H1 (cell line): Measurements from ENCODE around the gene SKAP1. TPM values are rescaled to one million over a fixed set of nuclear protein-coding genes. Genes with fewer than 3 reads are reported as not detected.

Source experiments
- BRCA1 ChIP-seq: IDR thresholded peaks from 2 replicates; pipeline ENCODE4 v1.6.1; 2012; ENCODE audit warnings: low read depth, low read length, improper control_type of control experiment
- CEBPB ChIP-seq: IDR thresholded peaks from 2 replicates; pipeline ENCODE4 v1.6.1; 2012; ENCODE audit warnings: low read depth, low read length
- CHD1 ChIP-seq: IDR thresholded peaks from 2 replicates; pipeline ENCODE4 v1.6.1; 2012; ENCODE audit warnings: low read depth, low read length, improper control_type of control experiment
- USF2 ChIP-seq: IDR thresholded peaks from 2 replicates; pipeline ENCODE4 v1.6.1; 2011; ENCODE audit warnings: low read length, improper control_type of control experiment
- polyA plus RNA-seq, 7 experiments: library from polyadenylated mRNA; depleted of rRNA in 3 of 7; stranded (reverse) in 5 of 7; unstranded in 2 of 7; fragments of >200 nt in 5 of 7; fragments of 200-250 nt in 2 of 7; gene quantifications; 1 replicate in 5 of 7; 2 replicates in 1 of 7; 4 replicates in 1 of 7; pipeline versions ENCODE4 v1.2.1 to v1.2.3, GENCODE V29; 2011 to 2013; ENCODE audit warnings: missing spikeins in 2 of 7, mixed read lengths in 2 of 7
- total RNA-seq: library from RNA; stranded (reverse); fragmentation: NEBNext Ultra II Directional; extraction: Animal tissue kit (Norgen Biotek cat#: 25700); gene quantifications from 2 replicates; pipeline ENCODE4 v1.2.1, GENCODE V29; 2021

SKAP1 gene
- total and polyA plus RNA-seq, 2 of the 8 experiments (the other 6 are each of a cell fraction or from before 2014, with no cell fraction given), result not detected

- TF ChIP-seq CHD1 (no peak), CEBPB (no peak), BRCA1 (no peak), USF2 (no peak)
Observed at GRCh38 chr17:48462946-48463345, 32.9 kb upstream of the SKAP1 start (continued).
